Muscle of leg (tissue), 11 donors: ENCODE results near the gene LGALS9. TPM values are rescaled to one million over a fixed set of nuclear protein-coding genes. Genes with fewer than 3 reads are reported as not detected.
"Not testable (repeated sequence)": the region's sequence is repeated elsewhere in the genome, so short reads cannot be mapped to it uniquely, and the experiment has no call there.

Source experiments
- DNase-seq: peaks from one replicate; pipeline ENCODE4 v3.0.0; 2013
- H3K27ac ChIP-seq: one replicate; pipeline ENCODE4 v1.5.1; 2013; ENCODE audit warnings: mild to moderate bottlenecking, low read length, control low read depth
- H3K27me3 ChIP-seq: one replicate; pipeline ENCODE4 v1.6.1; 2013; ENCODE audit warnings: low read length; ENCODE audit not compliant: control insufficient read depth, insufficient read depth
- H3K36me3 ChIP-seq: one replicate; pipeline ENCODE4 v1.6.1; 2013; ENCODE audit warnings: low read length; ENCODE audit not compliant: control insufficient read depth, insufficient read depth
- H3K4me1 ChIP-seq: one replicate; pipeline ENCODE4 v1.6.1; 2013; ENCODE audit warnings: low read length; ENCODE audit not compliant: control insufficient read depth, insufficient read depth
- H3K4me3 ChIP-seq: one replicate; pipeline ENCODE4 v1.5.1; 2013; ENCODE audit warnings: low read length, control low read depth
- H3K9me3 ChIP-seq: replicated peaks from 2 replicates; pipeline ENCODE4 v1.6.1; 2013; ENCODE audit warnings: low read depth, low read length; ENCODE audit not compliant: control insufficient read depth
- WGBS: methylation state at CpG from one replicate; pipeline ENCODE4 v1.1.5; 2013; ENCODE audit warnings: missing lambda C conversion rate; ENCODE audit not compliant: insufficient coverage; 5-methylcytosine and 5-hydroxymethylcytosine counted together
- polyA plus RNA-seq, 8 donors: library from polyadenylated mRNA; unstranded; fragments of 120-200 nt; gene quantifications; one replicate each; pipeline versions ENCODE4 v1.2.1 to v1.2.3, GENCODE V29; 2013; ENCODE audit warnings: inconsistent platforms in 1 of 8, low replicate concordance in 1 of 8; ENCODE audit not compliant: insufficient read length in 8 of 8, insufficient read depth in 1 of 8
- total RNA-seq: library from RNA; stranded (reverse); fragments of 120-200 nt; gene quantifications from one replicate; pipeline ENCODE4 v1.2.4, GENCODE V29; 2013

LGALS9 gene
- total and polyA plus RNA-seq, 9 donors, result 6.2 to 14.1 (median 12.4) TPM

DNA sequence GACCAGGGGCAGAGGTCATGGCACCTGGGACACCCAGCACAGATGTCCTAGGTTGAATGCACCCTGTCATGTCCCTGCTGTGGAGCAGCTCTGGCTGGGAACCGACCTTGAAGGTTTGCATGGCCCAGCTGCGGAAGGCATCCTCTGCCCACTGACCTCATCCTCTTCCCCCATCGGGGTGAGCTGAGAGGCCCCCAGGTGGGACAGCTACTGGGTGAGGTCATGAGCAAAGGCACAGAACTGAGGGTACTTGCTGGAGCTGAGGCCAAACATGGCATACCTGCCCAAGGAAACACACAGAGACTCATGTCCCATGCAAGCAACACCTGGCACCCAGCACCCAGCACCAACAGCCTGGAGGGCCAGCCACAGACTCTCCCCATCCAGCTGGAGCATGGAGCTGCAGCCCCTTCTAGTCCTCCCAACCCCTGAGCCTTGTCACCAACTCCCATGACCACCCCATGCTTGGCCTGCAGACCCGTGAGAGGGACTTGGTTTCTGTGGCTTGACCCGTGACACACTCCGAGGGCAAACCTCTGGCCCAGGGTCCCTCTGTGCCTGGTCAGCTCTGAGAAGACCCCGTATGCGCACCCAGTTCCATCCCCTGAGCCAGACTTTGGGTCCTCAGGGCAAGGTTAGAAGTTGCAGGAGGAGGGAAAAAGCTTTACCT is 33.1 kb downstream of the LGALS9 start:
- Histone ChIP-seq H3K4me3 (no peak overlapping the region), H3K27ac (no peak overlapping the region), H3K9me3 (no peaks in the 10 kb centered on the region), H3K27me3 (no peaks in the 10 kb centered on the region), H3K4me1 (no peaks in the 10 kb centered on the region), H3K36me3 (no peaks in the 10 kb centered on the region)
- WGBS, result 75% methylated on average over 5 of the region's 8 CpGs
- DNase-seq, result no peak

DNA sequence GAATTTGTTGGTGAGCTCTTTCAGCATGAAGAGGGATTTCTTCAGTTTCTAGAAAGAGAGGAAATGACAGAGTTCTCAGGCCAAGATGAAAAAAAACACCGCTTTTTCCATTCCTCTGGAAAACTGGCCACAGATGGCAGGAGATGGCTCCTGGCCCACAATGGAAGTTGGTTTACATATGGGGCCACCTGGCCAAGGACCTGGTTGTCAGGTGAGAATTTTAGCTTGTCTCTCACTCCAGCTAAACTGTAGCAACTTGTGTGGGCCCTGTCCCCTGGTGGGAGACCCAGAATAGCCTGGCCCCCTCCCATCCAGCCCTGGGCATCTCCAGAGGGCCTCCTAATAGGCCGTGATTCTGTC is 33.6 kb downstream of the LGALS9 start:
- H3K36me3 ChIP-seq, result no peaks in the 10 kb centered on the region
- H3K27ac ChIP-seq, result no peak overlapping the region
- no peaks in the 10 kb centered on the region for H3K4me1 ChIP-seq
- DNase-seq, result no peak
- H3K4me3 ChIP-seq, result no peak overlapping the region
- 71% methylated on average over 1 of the region's 2 CpGs for WGBS
- H3K9me3 ChIP-seq, result no peaks in the 10 kb centered on the region
- no peaks in the 10 kb centered on the region for H3K27me3 ChIP-seq

DNA sequence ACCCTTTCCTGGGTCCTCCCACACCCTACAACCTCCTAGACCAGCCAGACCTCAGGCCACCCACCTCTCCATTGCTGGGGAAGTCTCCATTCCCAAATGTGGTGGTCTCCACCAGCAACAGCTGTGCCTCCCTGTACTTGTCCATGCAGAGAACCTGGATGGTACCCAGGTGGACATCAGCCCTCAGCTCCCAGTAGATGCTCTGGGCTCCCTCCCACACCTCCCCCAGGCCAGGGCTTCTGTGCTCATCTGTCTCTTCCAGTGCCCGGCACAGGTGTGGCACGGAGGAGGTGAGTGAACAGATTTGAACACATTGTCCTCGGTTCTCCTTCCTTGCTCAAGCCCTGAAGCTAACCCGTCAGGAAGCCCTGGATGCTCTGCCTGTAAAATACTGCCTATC is 34.6 kb downstream of the LGALS9 start:
- Histone ChIP-seq H3K4me3 (no peak overlapping the region), H3K27me3 (no peaks in the 10 kb centered on the region), H3K27ac (no peak overlapping the region), H3K36me3 (no peaks in the 10 kb centered on the region), H3K4me1 (no peaks in the 10 kb centered on the region), H3K9me3 (no peaks in the 10 kb centered on the region)
- no peak for DNase-seq
- WGBS, result no CpG with 5 or more reads among the region's 4 CpGs

DNA sequence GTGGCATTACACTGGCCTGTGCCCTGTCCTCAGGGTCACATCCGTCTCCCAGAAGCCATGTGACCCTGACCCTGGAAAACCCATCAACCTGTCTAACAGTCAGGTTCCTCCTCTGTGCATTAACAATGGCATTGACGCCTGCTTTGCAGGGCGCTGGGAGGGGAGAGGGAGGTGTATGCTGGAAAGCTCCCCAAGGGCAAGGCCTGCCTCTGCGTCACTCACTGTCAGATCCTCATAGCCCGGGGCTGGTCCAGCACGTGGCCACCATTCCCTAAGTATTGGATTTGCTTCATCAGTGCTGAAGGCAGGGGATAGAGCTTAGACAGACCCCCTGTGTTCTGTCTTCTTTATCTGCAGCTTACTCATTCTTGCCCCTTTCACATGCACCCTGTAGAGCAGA is 35.3 kb downstream of the LGALS9 start:
- not testable (repeated sequence) for H3K27me3 ChIP-seq, H3K9me3 ChIP-seq, H3K4me1 ChIP-seq, H3K36me3 ChIP-seq, H3K4me3 ChIP-seq, DNase-seq, H3K27ac ChIP-seq
- WGBS, result 54% methylated on average over 3 of the region's 6 CpGs

DNA sequence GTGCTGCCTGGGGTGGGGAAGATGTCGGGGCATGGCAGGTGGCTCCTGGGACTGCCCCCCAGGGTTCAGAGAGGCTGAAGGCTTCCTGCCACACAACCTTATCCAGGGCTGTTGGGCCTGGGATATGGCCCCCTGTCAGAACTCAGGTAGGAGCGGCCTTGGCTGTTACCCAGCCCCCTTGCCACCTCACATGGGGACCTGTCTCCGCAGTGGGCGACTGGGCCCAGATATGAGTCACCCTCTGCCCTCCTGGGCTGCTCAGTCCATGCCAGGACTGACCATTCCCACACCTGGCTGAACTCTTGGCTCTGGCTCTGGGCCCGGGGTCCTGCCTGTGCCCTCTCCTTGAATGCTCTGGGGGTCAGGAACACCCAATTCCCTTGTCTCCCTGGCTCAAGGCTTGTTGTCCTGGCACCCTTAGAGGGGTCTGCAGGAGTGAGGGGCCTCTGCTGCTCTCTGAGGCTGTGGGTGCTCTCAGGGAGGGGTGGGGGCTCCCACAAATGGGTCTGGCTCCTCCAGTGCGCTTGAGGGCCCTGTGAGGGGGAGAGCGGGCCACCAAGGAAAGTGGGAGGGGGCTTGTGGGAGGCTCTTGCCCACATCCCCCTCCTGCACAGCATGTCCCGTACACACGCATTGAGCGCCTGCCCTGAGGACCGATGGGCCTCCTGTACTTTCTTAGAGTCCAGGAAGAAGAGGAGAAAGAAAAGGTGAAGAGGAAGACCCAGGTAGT is 36.0 kb downstream of the LGALS9 start:
- H3K27me3 ChIP-seq, result no peaks in the 10 kb centered on the region
- no peak overlapping the region for H3K4me3 ChIP-seq
- no peak for DNase-seq
- H3K9me3 ChIP-seq, result no peaks in the 10 kb centered on the region
- no peaks in the 10 kb centered on the region for H3K4me1 ChIP-seq
- H3K27ac ChIP-seq, result no peak overlapping the region
- no peaks in the 10 kb centered on the region for H3K36me3 ChIP-seq
- WGBS, result 76% methylated on average over 3 of the region's 11 CpGs

DNA sequence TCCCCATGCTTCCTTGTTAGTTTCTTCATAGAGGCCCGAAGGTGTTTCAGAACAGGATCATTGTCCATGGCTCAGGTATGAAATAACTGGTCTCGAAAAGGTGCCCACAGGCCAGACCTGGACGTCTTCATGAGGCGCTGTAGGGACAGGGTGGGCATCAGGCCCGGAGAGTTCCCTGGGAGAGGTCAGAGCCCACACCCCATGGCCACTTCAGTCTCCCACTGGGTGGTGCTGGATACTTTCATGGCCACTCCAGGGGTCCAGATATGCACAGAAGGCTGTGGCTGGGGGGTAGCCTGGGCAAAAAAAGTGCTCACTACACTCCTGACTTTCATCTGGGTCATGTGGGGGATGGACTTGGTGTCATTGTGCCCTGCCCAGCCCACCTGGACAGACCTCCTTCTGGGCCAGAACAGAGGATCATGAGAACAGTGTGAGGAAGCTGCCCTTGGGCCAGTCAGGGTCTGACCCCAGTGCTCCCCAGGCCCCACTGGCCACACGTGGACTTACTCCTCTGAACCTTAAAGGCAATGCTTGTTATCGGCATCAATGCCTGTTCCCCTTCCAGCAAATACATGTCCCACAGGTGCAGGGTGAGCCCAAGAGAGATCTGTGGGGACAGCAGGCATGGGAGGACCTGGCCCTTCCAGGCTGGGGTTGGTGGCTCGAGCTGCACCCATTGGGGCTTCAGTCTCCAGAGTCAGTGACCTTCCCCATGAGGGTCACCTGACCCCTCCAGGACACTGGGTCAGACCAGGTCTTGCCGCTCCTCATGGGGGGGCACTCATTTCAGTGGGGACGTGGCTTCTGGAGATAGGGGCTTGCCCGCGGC is 36.9 kb downstream of the LGALS9 start:
- no peaks in the 10 kb centered on the region for H3K27me3 ChIP-seq
- DNase-seq, result no peak
- H3K4me3 ChIP-seq, result no peak overlapping the region
- 79% methylated on average over 12 of the region's 12 CpGs for WGBS
- no peaks in the 10 kb centered on the region for H3K9me3 ChIP-seq
- H3K27ac ChIP-seq, result no peak overlapping the region
- no peaks in the 10 kb centered on the region for H3K36me3 ChIP-seq
- H3K4me1 ChIP-seq, result no peaks in the 10 kb centered on the region

DNA sequence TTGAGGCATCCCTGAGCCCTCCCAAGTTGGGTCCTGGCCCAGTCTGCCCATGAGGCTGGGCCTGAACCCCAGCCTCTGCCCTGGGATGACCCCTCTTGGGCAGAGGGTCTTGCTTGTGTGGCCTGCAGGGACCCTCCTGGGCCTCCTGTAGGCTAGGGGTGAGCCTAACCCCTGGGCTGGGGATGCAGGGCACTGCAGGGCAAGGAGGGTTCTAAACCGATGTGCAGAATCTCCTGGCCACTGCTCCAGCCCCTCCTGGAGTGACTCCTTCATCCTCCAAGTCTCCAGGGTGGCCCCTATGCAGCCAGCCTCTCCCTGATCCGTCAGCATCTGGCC is 37.5 kb downstream of the LGALS9 start:
- no peak overlapping the region for H3K4me3 ChIP-seq
- WGBS, result 29% methylated on average over 2 of the region's 2 CpGs
- H3K9me3 ChIP-seq, result no peaks in the 10 kb centered on the region
- no peaks in the 10 kb centered on the region for H3K36me3 ChIP-seq
- H3K4me1 ChIP-seq, result no peaks in the 10 kb centered on the region
- no peaks in the 10 kb centered on the region for H3K27me3 ChIP-seq
- no peak overlapping the region for H3K27ac ChIP-seq
- DNase-seq, result no peak

DNA sequence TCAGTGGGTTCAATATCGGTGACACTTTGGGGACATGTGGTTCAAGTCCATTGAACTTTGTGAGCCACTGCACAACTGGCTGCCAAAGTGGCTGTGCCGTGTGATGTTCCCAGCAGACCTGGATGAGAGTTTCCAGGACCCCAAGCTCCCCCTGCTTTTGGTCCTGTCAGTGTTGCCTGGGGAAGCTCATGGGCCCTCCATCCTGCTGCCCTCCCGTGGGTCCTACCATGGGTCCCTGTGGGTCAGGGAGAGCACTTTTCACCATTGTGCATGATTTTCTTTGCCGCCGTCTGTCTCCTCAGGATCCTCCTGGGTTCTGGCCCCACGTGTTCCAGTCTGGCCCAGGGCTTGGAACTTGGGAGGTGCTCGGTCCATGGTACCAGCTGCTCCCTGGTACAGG is 38.1 kb downstream of the LGALS9 start:
- Histone ChIP-seq H3K4me1 (no peaks in the 10 kb centered on the region), H3K27ac (no peak overlapping the region), H3K4me3 (no peak overlapping the region), H3K9me3 (no peaks in the 10 kb centered on the region), H3K27me3 (no peaks in the 10 kb centered on the region), H3K36me3 (no peaks in the 10 kb centered on the region)
- 81% methylated on average over 7 of the region's 7 CpGs for WGBS
- no peak for DNase-seq

DNA sequence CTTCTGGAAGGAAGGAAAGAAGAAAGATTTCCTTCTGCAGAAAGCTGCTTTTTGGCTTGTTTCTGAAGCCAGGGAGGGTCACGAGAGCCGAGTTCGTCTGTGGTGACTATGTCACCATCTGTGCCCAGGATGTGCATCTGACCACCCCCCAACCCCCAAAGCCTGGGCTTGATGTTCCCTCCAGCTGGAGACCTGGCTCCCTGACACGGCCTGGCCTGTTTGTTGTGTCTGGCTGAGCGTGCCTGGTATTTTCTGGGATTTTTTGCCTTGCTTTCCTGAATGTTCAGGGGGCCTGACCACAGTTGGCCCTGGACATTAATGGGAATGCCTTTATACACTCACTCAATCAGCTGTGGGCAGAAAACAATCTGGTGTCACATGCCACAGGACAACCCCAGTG is 38.9 kb downstream of the LGALS9 start:
- H3K27ac ChIP-seq, result no peak overlapping the region
- no peaks in the 10 kb centered on the region for H3K9me3 ChIP-seq
- no peaks in the 10 kb centered on the region for H3K36me3 ChIP-seq
- H3K4me3 ChIP-seq, result no peak overlapping the region
- no peaks in the 10 kb centered on the region for H3K4me1 ChIP-seq
- 75% methylated on average over 3 of the region's 5 CpGs for WGBS
- H3K27me3 ChIP-seq, result no peaks in the 10 kb centered on the region
- DNase-seq, result no peak

DNA sequence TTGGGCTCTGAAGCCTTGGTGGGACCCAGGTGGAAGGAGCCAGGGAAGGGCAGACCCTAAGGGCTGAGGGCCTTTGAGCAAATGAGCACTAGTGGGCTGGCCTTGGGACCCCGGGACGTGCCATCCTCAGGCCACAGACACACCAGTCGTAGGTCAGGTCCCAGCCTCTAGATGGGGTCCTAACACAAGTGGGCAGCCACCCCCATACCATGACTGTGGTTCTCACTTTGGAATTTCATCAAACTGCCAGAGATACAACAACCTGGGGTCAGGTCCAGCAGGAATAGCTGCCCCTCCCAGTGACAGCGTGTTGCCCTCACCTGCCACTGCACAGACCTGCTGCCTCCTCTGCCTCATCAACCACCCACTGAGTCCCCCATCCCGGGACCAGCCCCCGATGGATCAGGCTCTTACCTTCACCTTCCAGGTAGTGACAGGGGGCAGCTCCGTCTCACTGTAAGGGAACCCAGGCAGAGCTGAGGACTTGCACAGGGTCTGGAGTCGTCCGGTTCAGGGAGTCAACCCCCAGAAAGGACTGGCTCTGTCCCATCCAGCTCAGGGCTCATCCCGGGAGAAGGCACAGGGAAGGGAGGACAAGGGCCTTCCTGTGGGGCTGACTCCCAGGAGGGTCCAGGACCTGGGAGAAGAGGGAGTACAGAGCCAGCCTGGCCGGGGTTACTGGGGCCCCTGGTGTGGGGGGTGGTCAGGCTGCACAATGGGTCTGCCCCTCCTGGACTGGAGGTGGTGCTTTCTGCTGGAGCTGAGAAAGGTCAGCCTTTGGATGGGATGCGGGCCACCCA is 40.0 kb downstream of the LGALS9 start:
- no peaks in the 10 kb centered on the region for H3K4me1 ChIP-seq
- H3K9me3 ChIP-seq, result no peaks in the 10 kb centered on the region
- H3K36me3 ChIP-seq, result no peaks in the 10 kb centered on the region
- no peak overlapping the region for H3K27ac ChIP-seq
- no peak for DNase-seq
- H3K27me3 ChIP-seq, result no peaks in the 10 kb centered on the region
- WGBS, result 73% methylated on average over 11 of the region's 12 CpGs
- no peak overlapping the region for H3K4me3 ChIP-seq
